Measurements from ENCODE around the gene NRIP1. TPM values are rescaled to one million over a fixed set of nuclear protein-coding genes. Genes with fewer than 3 reads are reported as not detected.

The NRIP1 gene
- total RNA-seq, 1 experiment from 2014 or later = 10.4 TPM

GRCh38 chr21:14961502-14961901 lies 103.3 kb downstream of the NRIP1 start:
- no CpG with 5 or more reads among the region's 3 CpGs for WGBS (ENCODE audit: extremely low coverage, insufficient read length, low lambda C conversion rate)
- H3K27me3 Mint-ChIP-seq (ENCODE audit: low read depth) = no peaks in the 10 kb centered on the region

More at GRCh38 chr21:14961502-14961901, 103.3 kb downstream of the NRIP1 start:
- Histone ChIP-seq H3K9ac (ENCODE audit: extremely low read depth, insufficient read length, low read length) (no peak overlapping the region), H3K56ac (ENCODE audit: insufficient read length, low read depth, low read length) (no peak overlapping the region), H2AFZ (ENCODE audit: low read length) (no peak overlapping the region), H2AK5ac (ENCODE audit: insufficient read length, low read length) (no peak overlapping the region), H4K8ac (replicated peaks; ENCODE audit: insufficient read length, low read depth, low read length) (no peak overlapping the region), H3K27ac (ENCODE audit: insufficient read length, low read depth, low read length) (no peak overlapping the region), H3K79me1 (ENCODE audit: insufficient read depth, low read depth, low read length, poor library complexity, severe bottlenecking) (no peaks in the 10 kb centered on the region), H3K4me2 (ENCODE audit: insufficient read depth, insufficient read length, low read length) (no peak overlapping the region), H3K4me1 (ENCODE audit: insufficient read depth, low read length) (no peaks in the 10 kb centered on the region), H2BK15ac (ENCODE audit: low read depth, low read length) (no peak overlapping the region), H3K9me3 (ENCODE audit: control insufficient read depth, low read depth, low read length) (no peaks in the 10 kb centered on the region), H3K79me2 (ENCODE audit: insufficient read depth, low read length) (no peaks in the 10 kb centered on the region), H3K18ac (ENCODE audit: insufficient read length, low read depth, low read length) (no peak overlapping the region), H2BK5ac (ENCODE audit: insufficient read length, low read length) (no peak overlapping the region), H4K20me1 (ENCODE audit: control insufficient read depth, insufficient read depth, insufficient read length) (no peaks in the 10 kb centered on the region), H3K4ac (ENCODE audit: low read depth, low read length) (no peak overlapping the region), H2BK20ac (ENCODE audit: low read depth, low read length, poor library complexity, severe bottlenecking) (no peak overlapping the region), H3K14ac (ENCODE audit: insufficient read depth, low read length) (no peak overlapping the region), H3T11ph (ENCODE audit: low read length) (no peak overlapping the region), H2BK120ac (ENCODE audit: low read depth, low read length, poor library complexity, severe bottlenecking) (no peak overlapping the region), H3K23me2 (ENCODE audit: insufficient read length, low read depth, low read length, poor library complexity, severe bottlenecking) (no peaks in the 10 kb centered on the region), H4K5ac (ENCODE audit: insufficient read length, low read depth, low read length) (no peak overlapping the region), H3K23ac (ENCODE audit: insufficient read length, low read depth, low read length) (no peak overlapping the region), H3K27me3 (ENCODE audit: insufficient read depth, low read length) (no peaks in the 10 kb centered on the region), H4K91ac (ENCODE audit: insufficient read length, low read depth, low read length) (no peak overlapping the region), H2BK12ac (ENCODE audit: insufficient read length, low read depth, low read length) (no peak overlapping the region)
- no peak for DNase-seq
- Mint-ChIP-seq H3K9me3 (no peaks in the 10 kb centered on the region), H3K4me3 (no peak overlapping the region), H3K4me1 (peaks cover 5 to 7% of the 10 kb centered on the region in 2 experiments; a peak in 3 of 4 replicates), H3K27ac (no peak overlapping the region), H3K36me3 (ENCODE audit: insufficient read depth in 1 of 3, low read depth in 3 of 3) (peaks cover 4 to 5% (median 5%) of the 10 kb centered on the region in 3 experiments; a peak in 5 of 7 replicates)
- no peak for TF ChIP-seq CTCF (conservative IDR thresholded peaks at IDR 0.05)
